IMR-90 (cell line): ENCODE data around the gene CAPN2.

Experiments used
- POLR2A ChIP-seq: IDR thresholded peaks from 2 replicates; pipeline ENCODE4 v1.6.1; 2012; ENCODE audit warnings: mild to moderate bottlenecking, low read depth, low read length
- TF ChIP-seq, protein P1 (sequence below): conservative IDR thresholded peaks from 2 replicates; pipeline ENCODE4 v1.5.1; 2012; ENCODE audit warnings: mild to moderate bottlenecking, low read depth, low read length, improper control_type of control experiment

DNA sequence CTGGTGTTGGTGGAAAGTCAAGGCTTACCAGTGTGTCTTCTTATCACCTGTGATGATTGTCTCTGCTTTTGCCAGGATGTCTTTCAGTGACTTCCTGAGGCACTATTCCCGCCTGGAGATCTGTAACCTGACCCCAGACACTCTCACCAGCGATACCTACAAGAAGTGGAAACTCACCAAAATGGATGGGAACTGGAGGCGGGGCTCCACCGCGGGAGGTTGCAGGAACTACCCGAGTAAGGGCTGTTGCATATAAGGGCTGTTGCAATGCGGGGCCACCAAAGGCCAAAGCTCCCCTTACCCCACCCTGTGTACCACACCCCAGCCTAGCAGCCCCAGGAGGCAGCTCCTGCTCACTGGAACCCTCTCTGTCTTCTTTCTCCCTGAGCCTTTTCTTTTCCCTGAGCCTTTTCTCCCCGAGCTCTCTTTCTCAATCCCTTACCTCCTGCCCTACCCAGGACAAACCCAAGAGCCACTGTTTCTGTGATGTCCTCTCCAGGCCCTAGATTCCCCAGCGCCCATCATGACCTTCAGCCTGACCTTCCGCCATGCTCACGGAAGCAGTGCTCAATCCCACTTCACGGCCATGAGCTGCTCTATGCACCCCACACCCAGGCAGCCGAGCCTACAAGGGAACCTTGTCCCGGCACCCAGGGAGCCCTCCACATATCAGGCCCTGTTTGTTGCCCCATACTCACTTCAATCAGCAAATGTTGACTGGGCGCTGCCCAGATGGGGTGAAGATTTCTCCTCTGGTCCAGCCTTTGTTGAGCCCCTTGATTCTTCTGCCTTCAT, 40.6 kb downstream of the CAPN2 start:
- TF ChIP-seq, protein P1, sequence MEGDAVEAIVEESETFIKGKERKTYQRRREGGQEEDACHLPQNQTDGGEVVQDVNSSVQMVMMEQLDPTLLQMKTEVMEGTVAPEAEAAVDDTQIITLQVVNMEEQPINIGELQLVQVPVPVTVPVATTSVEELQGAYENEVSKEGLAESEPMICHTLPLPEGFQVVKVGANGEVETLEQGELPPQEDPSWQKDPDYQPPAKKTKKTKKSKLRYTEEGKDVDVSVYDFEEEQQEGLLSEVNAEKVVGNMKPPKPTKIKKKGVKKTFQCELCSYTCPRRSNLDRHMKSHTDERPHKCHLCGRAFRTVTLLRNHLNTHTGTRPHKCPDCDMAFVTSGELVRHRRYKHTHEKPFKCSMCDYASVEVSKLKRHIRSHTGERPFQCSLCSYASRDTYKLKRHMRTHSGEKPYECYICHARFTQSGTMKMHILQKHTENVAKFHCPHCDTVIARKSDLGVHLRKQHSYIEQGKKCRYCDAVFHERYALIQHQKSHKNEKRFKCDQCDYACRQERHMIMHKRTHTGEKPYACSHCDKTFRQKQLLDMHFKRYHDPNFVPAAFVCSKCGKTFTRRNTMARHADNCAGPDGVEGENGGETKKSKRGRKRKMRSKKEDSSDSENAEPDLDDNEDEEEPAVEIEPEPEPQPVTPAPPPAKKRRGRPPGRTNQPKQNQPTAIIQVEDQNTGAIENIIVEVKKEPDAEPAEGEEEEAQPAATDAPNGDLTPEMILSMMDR = no peak
- TF ChIP-seq POLR2A = no peak
